SK-N-SH (cell line): Measurements from ENCODE around the gene KLHL26. TPM values are rescaled to one million over a fixed set of nuclear protein-coding genes. Genes with fewer than 3 reads are reported as not detected.

Experiments
- CTCF ChIA-PET: fragments of 300-600, 350-600 bp; formaldehyde crosslinking; extraction: SDS; loops from one replicate; lab custom pipeline; 2021; lab: Yijun Ruan, JAX
- POLR2A ChIA-PET: fragments of 350-600 bp; sonication (Branson Sonifier 250); formaldehyde crosslinking; extraction: SDS; loops from one replicate; lab custom pipeline; 2020; ENCODE audit warnings: antibody characterized with exemption, inconsistent platforms; lab: Yijun Ruan, JAX
- DNase-seq: peaks from one replicate; pipeline ENCODE4 v3.0.0; 2012
- H2AFZ ChIP-seq: fragments of 200-600 bp; sonication (generic); 2 replicates; pipeline ENCODE4 v1.8.1; 2016; ENCODE audit warnings: antibody characterized with exemption, mild to moderate bottlenecking, low read depth
- H3F3A ChIP-seq: fragments of 200-600 bp; sonication (generic); replicated peaks from 2 replicates; pipeline ENCODE3; 2016; ENCODE audit warnings: antibody characterized with exemption, mild to moderate bottlenecking; ENCODE audit not compliant: insufficient read depth
- H3K27ac ChIP-seq, 2 experiments: fragments of 200-500 bp in 1 of 2; fragments of 200-600 bp in 1 of 2; sonication (Bioruptor generic) in 1 of 2; sonication (generic), shearing (Covaris generic) in 1 of 2; 2 replicates each; pipeline versions ENCODE4 v1.5.1 to v1.6.1; 2014 to 2016; ENCODE audit warnings: low read depth in 2 of 2, inconsistent platforms in 1 of 2, low read length in 1 of 2, mild to moderate bottlenecking in 1 of 2, mixed read lengths in 1 of 2
- H3K27me3 ChIP-seq: fragments of 200-600 bp; sonication (generic), shearing (Covaris generic); 2 replicates; pipeline ENCODE4 v1.6.1; 2016; ENCODE audit warnings: mixed run types; ENCODE audit not compliant: insufficient read depth
- H3K36me3 ChIP-seq, 2 experiments: fragments of 200-500 bp in 1 of 2; fragments of 200-600 bp in 1 of 2; sonication (Bioruptor generic) in 1 of 2; sonication (generic) in 1 of 2; replicated peaks in 1 of 2; 2 replicates each; pipeline versions ENCODE3 to v1.5.1; 2014 to 2016; ENCODE audit warnings: low read length in 1 of 2, mild to moderate bottlenecking in 1 of 2; ENCODE audit not compliant: insufficient read depth in 2 of 2, control insufficient read depth in 1 of 2
- H3K4me1 ChIP-seq, 2 experiments: fragments of 200-500 bp in 1 of 2; fragments of 200-600 bp in 1 of 2; sonication (Bioruptor generic) in 1 of 2; sonication (generic), shearing (Covaris generic) in 1 of 2; 2 replicates each; pipeline versions ENCODE4 v1.5.1 to v1.6.1; 2014 to 2016; ENCODE audit warnings: low read depth in 1 of 2, low read length in 1 of 2, mixed run types in 1 of 2; ENCODE audit not compliant: insufficient read depth in 2 of 2, control insufficient read depth in 1 of 2
- H3K4me2 ChIP-seq: fragments of 200-600 bp; sonication (generic), shearing (Covaris generic); 2 replicates; pipeline ENCODE4 v1.6.1; 2017; ENCODE audit warnings: mixed run types
- H3K4me3 ChIP-seq, 2 experiments: fragments of 200-500 bp in 1 of 2; fragments of 200-600 bp in 1 of 2; sonication (Bioruptor generic) in 1 of 2; sonication (generic), shearing (Covaris generic) in 1 of 2; 2 replicates each; pipeline versions ENCODE4 v1.5.1 to v1.8.1; 2014 to 2016; ENCODE audit warnings: low read depth in 2 of 2, inconsistent platforms in 1 of 2, low read length in 1 of 2, mild to moderate bottlenecking in 1 of 2, mixed read lengths in 1 of 2, moderate library complexity in 1 of 2
- H3K79me2 ChIP-seq: fragments of 200-600 bp; sonication (generic); 2 replicates; pipeline ENCODE4 v1.8.1; 2017; ENCODE audit warnings: mild to moderate bottlenecking; ENCODE audit not compliant: insufficient read depth
- H3K9ac ChIP-seq: fragments of 200-600 bp; sonication (generic); 2 replicates; pipeline ENCODE4 v1.6.1; 2017; ENCODE audit warnings: mixed run types
- H3K9me2 ChIP-seq: fragments of 200-600 bp; sonication (generic); 2 replicates; pipeline ENCODE4 v1.6.1; 2017; ENCODE audit warnings: mixed run types
- H3K9me3 ChIP-seq: fragments of 200-600 bp; sonication (generic); 2 replicates; pipeline ENCODE4 v1.6.1; 2017; ENCODE audit warnings: mixed run types, mild to moderate bottlenecking, moderate library complexity
- H4K20me1 ChIP-seq: fragments of 200-600 bp; sonication (generic); 2 replicates; pipeline ENCODE4 v1.6.1; 2017; ENCODE audit warnings: mild to moderate bottlenecking, mixed run types; ENCODE audit not compliant: insufficient read depth
- CHD2 ChIP-seq: fragments of 150-350 bp; IDR thresholded peaks from 2 replicates; pipeline ENCODE4 v1.6.1; 2018; ENCODE audit warnings: low read length; ENCODE audit not compliant: partially characterized antibody
- CTCF ChIP-seq: fragments of 200-600 bp; sonication (generic); IDR thresholded peaks from 2 replicates; pipeline ENCODE4 v1.6.1; 2017; ENCODE audit warnings: antibody characterized with exemption, mild to moderate bottlenecking, moderate library complexity
- GABPA ChIP-seq: IDR thresholded peaks from 2 replicates; pipeline ENCODE4 v1.4.0; 2012; ENCODE audit warnings: low read depth, mild to moderate bottlenecking
- MAX ChIP-seq: IDR thresholded peaks from 2 replicates; pipeline ENCODE4 v1.4.0; 2012; ENCODE audit warnings: low read depth
- RFX5 ChIP-seq: IDR thresholded peaks from 2 replicates; pipeline ENCODE4 v1.6.1; 2012; ENCODE audit warnings: mild to moderate bottlenecking, improper control_type of control experiment, low read length
- SIN3A ChIP-seq: IDR thresholded peaks from 2 replicates; pipeline ENCODE4 v1.6.1; 2012; ENCODE audit warnings: low read depth, mild to moderate bottlenecking, low read length, moderate library complexity, borderline replicate concordance
- SMC3 ChIP-seq: IDR thresholded peaks from 2 replicates; pipeline ENCODE4 v1.6.1; 2012; ENCODE audit warnings: low read depth, low read length, improper control_type of control experiment
- WGBS: methylation state at CpG from one replicate; pipeline ENCODE4 v1.1.6; 2017; ENCODE audit warnings: low lambda C conversion rate; 5-methylcytosine and 5-hydroxymethylcytosine counted together
- polyA plus RNA-seq, 3 experiments: library from polyadenylated mRNA; depleted of rRNA; stranded (reverse); fragments of >200 nt; gene quantifications; 2 replicates each; pipeline ENCODE4 v1.2.3, GENCODE V29; 2012

The KLHL26 gene
- polyA plus RNA-seq, 1 of the 3 experiments (the other 2 are of a cell fraction), result 4.6 TPM

- TF ChIP-seq CTCF, result no peak
- TF ChIP-seq MAX, result no peak
- TF ChIP-seq CHD2, result no peak
These were observed 27.8 kb upstream of the KLHL26 start (continued) for GRCh38 chr19:18608805-18609716.

- H3K27me3 ChIP-seq, result peaks cover 66% of the 10 kb centered on the region
- no peaks in the 10 kb centered on the region for H3K9me2 ChIP-seq
- H3K9me3 ChIP-seq, result no peaks in the 10 kb centered on the region
- H3K4me3 ChIP-seq, result no peak overlapping the region
- TF ChIP-seq RFX5, result no peak
- H3F3A ChIP-seq, result peaks cover 19% of the 10 kb centered on the region
- DNase-seq, result peak; percentile 10
- ChIA-PET POLR2A (no interaction called here), CTCF (interaction anchor here (0.9 to 1.5 kb wide), 3 partner anchors 15 to 238 kb away, joined by 3 to 7 read pairs (median 5); no protein-coding TSS in a partner anchor)
- H4K20me1 ChIP-seq, result no peaks in the 10 kb centered on the region
- H3K4me2 ChIP-seq, result no peak overlapping the region
- H3K79me2 ChIP-seq, result no peaks in the 10 kb centered on the region
- no peak overlapping the region for H3K27ac ChIP-seq
- 64% methylated on average over 2 of the region's 2 CpGs for WGBS
- H2AFZ ChIP-seq, result no peak overlapping the region
- H3K9ac ChIP-seq, result no peak overlapping the region
- H3K36me3 ChIP-seq, result no peaks in the 10 kb centered on the region
- peaks cover 15 to 19% of the 10 kb centered on the region in 2 experiments; a peak in 2 of 4 replicates for H3K4me1 ChIP-seq
These were observed 27.1 kb upstream of the KLHL26 start for GRCh38 chr19:18609717-18610051.

GRCh38 chr19:18610245-18610555 lies 26.6 kb upstream of the KLHL26 start:
- Histone ChIP-seq H3K9me3 (no peaks in the 10 kb centered on the region), H3K9me2 (no peaks in the 10 kb centered on the region), H3K79me2 (no peaks in the 10 kb centered on the region), H3K4me1 (peaks cover 15 to 19% of the 10 kb centered on the region in 2 experiments; a peak in 2 of 4 replicates), H3K4me3 (no peak overlapping the region), H3K27ac (no peak overlapping the region), H3K9ac (no peak overlapping the region), H3K36me3 (no peaks in the 10 kb centered on the region), H3K4me2 (no peak overlapping the region), H3F3A (peaks cover 18% of the 10 kb centered on the region), H4K20me1 (no peaks in the 10 kb centered on the region), H3K27me3 (peaks cover 64% of the 10 kb centered on the region), H2AFZ (no peak overlapping the region)
- TF ChIP-seq GABPA (no peak), SMC3 (no peak), SIN3A (no peak)
- ChIA-PET POLR2A (no interaction called here), CTCF (interaction anchor here (0.9 to 1.5 kb wide), 3 partner anchors 16 to 237 kb away, joined by 3 to 7 read pairs (median 5); no protein-coding TSS in a partner anchor)
- peak; percentile 37 for DNase-seq
- no CpG with 5 or more reads among the region's 3 CpGs for WGBS
